CD4-positive, CD25-positive, alpha-beta regulatory T cell (primary cell): ENCODE data around the gene KLK7. TPM values are rescaled to one million over a fixed set of nuclear protein-coding genes. Genes with fewer than 3 reads are reported as not detected.
A peak's percentile ranks its signal among the peaks of the same experiment; 100 is the strongest.

Experiments used
- ATAC-seq, 2 donors: fragments of 150-1000 bp; cut with Tn5 transposase; one replicate each; pipeline ENCODE4 v1.10.0; 2021; ENCODE audit warnings: low read depth in 2 of 2, moderate number of reproducible peaks in 2 of 2, moderate library complexity in 1 of 2
- DNase-seq, 3 donors: peaks; one replicate each; pipeline versions ENCODE4 v3.0.0 to v3.0.0-alpha.2; 2012 to 2022; ENCODE audit warnings: mixed read lengths in 1 of 3
- H3K27ac ChIP-seq: one replicate; pipeline ENCODE4 v1.7.0; 2013; ENCODE audit warnings: mild to moderate bottlenecking, low read length; ENCODE audit not compliant: insufficient read depth, poor library complexity, severe bottlenecking
- H3K27me3 ChIP-seq: one replicate; pipeline ENCODE4 v1.7.0; 2013; ENCODE audit warnings: low read length; ENCODE audit not compliant: control insufficient read depth, insufficient read depth
- H3K36me3 ChIP-seq: one replicate; pipeline ENCODE4 v1.7.0; 2013; ENCODE audit warnings: mild to moderate bottlenecking, low read length, moderate library complexity; ENCODE audit not compliant: control insufficient read depth, insufficient read depth
- H3K4me1 ChIP-seq: 2 replicates; pipeline ENCODE4 v1.7.0; 2013; ENCODE audit warnings: mild to moderate bottlenecking, low read length; ENCODE audit not compliant: insufficient read depth, control insufficient read depth, poor library complexity, severe bottlenecking
- H3K4me3 ChIP-seq: one replicate; pipeline ENCODE4 v1.7.0; 2013; ENCODE audit warnings: low read depth, mild to moderate bottlenecking, low read length, moderate library complexity
- H3K9me3 ChIP-seq, 2 experiments: 1 replicate in 1 of 2; 2 replicates in 1 of 2; pipeline ENCODE4 v1.7.0; 2013; ENCODE audit warnings: low read length in 2 of 2, mild to moderate bottlenecking in 1 of 2, moderate library complexity in 1 of 2; ENCODE audit not compliant: control insufficient read depth in 2 of 2
- H3K27ac Mint-ChIP-seq, 3 donors: one replicate each; pipeline ENCODE4 v1.8.0; 2020 to 2022; ENCODE audit warnings: mild to moderate bottlenecking in 3 of 3, mixed read lengths in 3 of 3, moderate library complexity in 2 of 3
- H3K27me3 Mint-ChIP-seq: one replicate; pipeline ENCODE4 v1.8.0; 2022; ENCODE audit warnings: mild to moderate bottlenecking, mixed read lengths
- H3K36me3 Mint-ChIP-seq: one replicate; pipeline ENCODE4 v1.8.0; 2020; ENCODE audit warnings: mixed read lengths
- H3K4me1 Mint-ChIP-seq, 4 donors: one replicate each; pipeline ENCODE4 v1.8.0; 2020 to 2022; ENCODE audit warnings: mixed read lengths in 4 of 4, mild to moderate bottlenecking in 1 of 4
- H3K4me3 Mint-ChIP-seq, 4 donors: one replicate each; pipeline ENCODE4 v1.8.0; 2020 to 2022; ENCODE audit warnings: mild to moderate bottlenecking in 4 of 4, mixed read lengths in 4 of 4, moderate library complexity in 3 of 4
- H3K9me3 Mint-ChIP-seq, 7 donors: one replicate each; pipeline ENCODE4 v1.8.0; 2020 to 2022; ENCODE audit warnings: mixed read lengths in 7 of 7, mild to moderate bottlenecking in 3 of 7, moderate library complexity in 2 of 7
- polyA plus RNA-seq, 4 donors: library from polyadenylated mRNA; unstranded; fragments of 300-500 nt; fragmentation: Illumina TruSeq; gene quantifications; one replicate each; pipeline ENCODE4 v1.2.3, GENCODE V29; 2021
- total RNA-seq: library from RNA; stranded (reverse); gene quantifications from one replicate; pipeline ENCODE4 v1.2.3, GENCODE V29; 2022

KLK7 gene
- total and polyA plus RNA-seq, 5 donors from 2014 or later: not detected

- Mint-ChIP-seq H3K4me1 (peaks cover 0 to 30% (median 10%) of the 10 kb centered on the region in 4 donors), H3K4me3 (peak within 1 kb of the TSS in 2 of 4 donors; percentile 11 to 81), H3K9me3 (peaks cover 0 to 6% (median 0%) of the 10 kb centered on the region in 7 donors), H3K27ac (no peak within 1 kb of the TSS), H3K36me3 (no peaks in the 10 kb centered on the region), H3K27me3 (peaks cover 67% of the 10 kb centered on the region)
- H3K4me3 ChIP-seq: no peak within 1 kb of the TSS
- H3K27me3 ChIP-seq: no peaks in the 10 kb centered on the region
- ATAC-seq (no peak), DNase-seq (no peak)
- no peaks in the 10 kb centered on the region for H3K9me3 ChIP-seq
- no peaks in the 10 kb centered on the region for H3K36me3 ChIP-seq
- H3K27ac ChIP-seq: no peak within 1 kb of the TSS
- peaks cover 11% of the 10 kb centered on the region for H3K4me1 ChIP-seq
Measured at GRCh38 chr19:51019544-51019925, 35.8 kb upstream of the KLK7 start, which contains the start of gene KLK10. Gene KLK10, minus strand, starts transcription at chr19:51019709. Its CDS starts 579 bp downstream, at chr19:51019130.

GRCh38 chr19:51018745-51019543 is 35.2 kb upstream of the KLK7 start:
- H3K27me3 Mint-ChIP-seq: peaks cover 73% of the 10 kb centered on the region

DNA sequence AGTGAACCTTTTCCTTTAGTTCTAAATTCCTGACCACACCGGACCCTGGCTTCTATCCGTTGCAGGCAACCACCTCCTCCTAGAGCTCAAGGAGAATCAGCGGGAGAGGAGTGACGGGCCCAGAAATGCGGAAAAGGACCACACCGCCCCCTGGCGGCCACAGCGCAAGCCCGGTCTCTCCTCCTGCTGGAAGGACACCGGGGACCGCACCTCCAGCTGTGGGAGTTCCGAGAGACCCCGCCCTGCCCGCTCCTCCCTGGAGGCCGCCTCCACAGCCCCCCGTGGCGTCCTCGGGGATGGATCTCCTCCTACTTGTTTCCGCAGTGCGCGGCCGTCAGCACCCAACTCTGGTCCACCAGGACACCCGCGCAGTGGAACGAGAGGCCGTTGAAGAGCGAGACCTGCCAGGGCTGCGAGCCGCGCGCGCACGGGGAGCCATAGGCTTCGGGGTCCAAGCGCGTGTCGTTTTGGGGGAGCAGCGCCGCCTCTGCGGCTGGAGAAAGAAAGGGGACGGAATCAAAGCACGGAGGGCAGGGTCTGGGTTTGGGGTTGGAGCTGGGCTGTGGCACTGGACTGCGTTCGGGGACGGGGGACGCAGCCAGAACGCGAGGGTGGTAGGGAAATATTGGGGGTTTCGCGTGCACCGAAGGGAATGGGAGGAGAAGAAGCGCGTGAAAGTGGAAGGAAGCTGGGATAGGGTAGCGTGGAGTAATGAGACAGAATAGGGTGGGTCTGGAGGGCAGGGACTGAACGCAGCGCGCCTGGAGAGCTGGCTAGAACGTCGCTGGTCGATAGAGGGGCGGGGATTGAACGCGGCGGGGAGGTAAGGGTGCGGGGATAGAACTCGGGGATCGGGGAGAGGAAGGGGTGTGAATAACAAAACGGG is 33.3 kb upstream of the KLK7 start:
- ATAC-seq (no peak), DNase-seq (peak in 1 of 3 donors; percentile 56)
- peaks cover 0 to 34% (median 10%) of the 10 kb centered on the region in 4 donors for H3K4me1 Mint-ChIP-seq
- H3K4me3 Mint-ChIP-seq: peak overlapping the region in 2 of 4 donors; percentile 66 to 74
- H3K4me1 ChIP-seq: peaks cover 11% of the 10 kb centered on the region
- peaks cover 0 to 6% (median 0%) of the 10 kb centered on the region in 7 donors for H3K9me3 Mint-ChIP-seq
- H3K4me3 ChIP-seq: no peak overlapping the region
- no peaks in the 10 kb centered on the region for H3K36me3 ChIP-seq
- peaks cover 73% of the 10 kb centered on the region for H3K27me3 Mint-ChIP-seq
- H3K27me3 ChIP-seq: no peaks in the 10 kb centered on the region
- no peaks in the 10 kb centered on the region for H3K36me3 Mint-ChIP-seq
- no peak overlapping the region for H3K27ac Mint-ChIP-seq
- H3K9me3 ChIP-seq: no peaks in the 10 kb centered on the region
- no peak overlapping the region for H3K27ac ChIP-seq

More at GRCh38 chr19:51018745-51019543, 35.2 kb upstream of the KLK7 start:
- Histone ChIP-seq H3K4me1 (peaks cover 11% of the 10 kb centered on the region), H3K4me3 (no peak overlapping the region), H3K27ac (no peak overlapping the region), H3K36me3 (no peaks in the 10 kb centered on the region), H3K27me3 (no peaks in the 10 kb centered on the region), H3K9me3 (no peaks in the 10 kb centered on the region)
- peaks cover 0 to 34% (median 10%) of the 10 kb centered on the region in 4 donors for H3K4me1 Mint-ChIP-seq
- no peak overlapping the region for H3K27ac Mint-ChIP-seq
- ATAC-seq (no peak), DNase-seq (no peak)
- peak overlapping the region in 2 of 4 donors; percentile 11 to 81 for H3K4me3 Mint-ChIP-seq
- no peaks in the 10 kb centered on the region for H3K36me3 Mint-ChIP-seq
- H3K9me3 Mint-ChIP-seq: peaks cover 0 to 6% (median 0%) of the 10 kb centered on the region in 7 donors

- Mint-ChIP-seq H3K9me3 (peaks cover 0 to 6% (median 0%) of the 10 kb centered on the region in 7 donors), H3K4me3 (no peak overlapping the region), H3K4me1 (peaks cover 0 to 30% (median 6%) of the 10 kb centered on the region in 4 donors), H3K27me3 (peaks cover 66% of the 10 kb centered on the region), H3K36me3 (no peaks in the 10 kb centered on the region), H3K27ac (peak overlapping the region in 1 of 3 donors; percentile 35)
- Histone ChIP-seq H3K27ac (no peak overlapping the region), H3K4me1 (peaks cover 11% of the 10 kb centered on the region), H3K36me3 (no peaks in the 10 kb centered on the region), H3K4me3 (no peak overlapping the region), H3K27me3 (no peaks in the 10 kb centered on the region), H3K9me3 (no peaks in the 10 kb centered on the region)
- ATAC-seq: no peak
- DNase-seq: no peak
Measured at GRCh38 chr19:51015691-51016267, 32.1 kb upstream of the KLK7 start.

DNA sequence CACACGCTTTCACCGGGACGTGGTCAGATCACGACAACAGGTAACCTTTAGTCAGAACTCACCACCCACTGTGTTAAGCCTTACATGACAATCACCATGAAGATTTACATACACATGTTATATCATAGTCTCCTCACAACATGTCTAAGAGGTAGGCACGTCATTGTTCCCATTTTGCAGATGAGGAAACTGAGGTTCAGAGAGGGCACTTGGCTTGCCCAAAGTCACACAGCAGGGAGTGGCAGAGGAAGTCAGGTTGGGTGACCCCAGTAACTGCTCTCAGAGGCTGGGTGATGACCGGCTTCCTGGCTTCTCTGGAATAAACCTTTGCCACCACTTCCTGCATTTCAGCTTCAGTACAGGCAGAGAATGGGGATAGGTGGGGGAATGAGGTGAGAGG is 30.5 kb upstream of the KLK7 start:
- Mint-ChIP-seq H3K27ac (no peak overlapping the region), H3K4me1 (peaks cover 0 to 26% (median 6%) of the 10 kb centered on the region in 4 donors), H3K27me3 (peaks cover 63% of the 10 kb centered on the region), H3K9me3 (peaks cover 0 to 6% (median 0%) of the 10 kb centered on the region in 7 donors), H3K4me3 (no peak overlapping the region), H3K36me3 (no peaks in the 10 kb centered on the region)
- no peak for DNase-seq
- no peaks in the 10 kb centered on the region for H3K9me3 ChIP-seq
- H3K36me3 ChIP-seq: no peaks in the 10 kb centered on the region
- H3K4me3 ChIP-seq: no peak overlapping the region
- no peak overlapping the region for H3K27ac ChIP-seq
- H3K4me1 ChIP-seq: peaks cover 11% of the 10 kb centered on the region
- no peak for ATAC-seq
- no peaks in the 10 kb centered on the region for H3K27me3 ChIP-seq

GRCh38 chr19:51012661-51013190 is 29.0 kb upstream of the KLK7 start:
- Mint-ChIP-seq H3K27ac (no peak overlapping the region), H3K4me3 (no peak overlapping the region), H3K27me3 (peaks cover 48% of the 10 kb centered on the region), H3K9me3 (peaks cover 0 to 4% (median 0%) of the 10 kb centered on the region in 7 donors), H3K36me3 (no peaks in the 10 kb centered on the region), H3K4me1 (peaks cover 0 to 19% (median 2%) of the 10 kb centered on the region in 4 donors)
- H3K9me3 ChIP-seq: no peaks in the 10 kb centered on the region
- DNase-seq (no peak), ATAC-seq (no peak)
- no peaks in the 10 kb centered on the region for H3K27me3 ChIP-seq
- peaks cover 8% of the 10 kb centered on the region for H3K4me1 ChIP-seq
- no peaks in the 10 kb centered on the region for H3K36me3 ChIP-seq
- no peak overlapping the region for H3K4me3 ChIP-seq
- no peak overlapping the region for H3K27ac ChIP-seq
